Lower leg skin (tissue), 3 donors: ENCODE data around the gene FAM107A.

Experiments used
- CTCF ChIP-seq, 3 donors: fragments of 450-650 bp; IDR thresholded peaks; one replicate each; pipeline ENCODE4 v1.5.1; 2016; ENCODE audit warnings: antibody characterized with exemption in 3 of 3, mild to moderate bottlenecking in 3 of 3, moderate library complexity in 2 of 3
- POLR2A ChIP-seq, 2 donors: fragments of 450-650 bp; IDR thresholded peaks; one replicate each; pipeline ENCODE4 v1.6.1; 2016 to 2017; ENCODE audit warnings: antibody characterized with exemption in 2 of 2, mild to moderate bottlenecking in 1 of 2, moderate library complexity in 1 of 2

GRCh38 chr3:58597770-58598310 lies 20.6 kb upstream of the FAM107A start:
- no peak for TF ChIP-seq POLR2A (IDR thresholded peaks at IDR 0.05)
- TF ChIP-seq CTCF (IDR thresholded peaks at IDR 0.05): no peak
